GM18498 (cell line): ENCODE measurements around the gene HPS1.
"Not testable (repeated sequence)": the region's sequence is repeated elsewhere in the genome, so short reads cannot be mapped to it uniquely, and the experiment has no call there.

Experiments
- ATAC-seq: cut with Tn5 transposase; IDR thresholded peaks from one replicate; pipeline ENCODE4 v1.9.1; 2021; ENCODE audit warnings: mild to moderate bottlenecking, moderate library complexity; ENCODE audit not compliant: unreplicated experiment

HPS1 gene

DNA sequence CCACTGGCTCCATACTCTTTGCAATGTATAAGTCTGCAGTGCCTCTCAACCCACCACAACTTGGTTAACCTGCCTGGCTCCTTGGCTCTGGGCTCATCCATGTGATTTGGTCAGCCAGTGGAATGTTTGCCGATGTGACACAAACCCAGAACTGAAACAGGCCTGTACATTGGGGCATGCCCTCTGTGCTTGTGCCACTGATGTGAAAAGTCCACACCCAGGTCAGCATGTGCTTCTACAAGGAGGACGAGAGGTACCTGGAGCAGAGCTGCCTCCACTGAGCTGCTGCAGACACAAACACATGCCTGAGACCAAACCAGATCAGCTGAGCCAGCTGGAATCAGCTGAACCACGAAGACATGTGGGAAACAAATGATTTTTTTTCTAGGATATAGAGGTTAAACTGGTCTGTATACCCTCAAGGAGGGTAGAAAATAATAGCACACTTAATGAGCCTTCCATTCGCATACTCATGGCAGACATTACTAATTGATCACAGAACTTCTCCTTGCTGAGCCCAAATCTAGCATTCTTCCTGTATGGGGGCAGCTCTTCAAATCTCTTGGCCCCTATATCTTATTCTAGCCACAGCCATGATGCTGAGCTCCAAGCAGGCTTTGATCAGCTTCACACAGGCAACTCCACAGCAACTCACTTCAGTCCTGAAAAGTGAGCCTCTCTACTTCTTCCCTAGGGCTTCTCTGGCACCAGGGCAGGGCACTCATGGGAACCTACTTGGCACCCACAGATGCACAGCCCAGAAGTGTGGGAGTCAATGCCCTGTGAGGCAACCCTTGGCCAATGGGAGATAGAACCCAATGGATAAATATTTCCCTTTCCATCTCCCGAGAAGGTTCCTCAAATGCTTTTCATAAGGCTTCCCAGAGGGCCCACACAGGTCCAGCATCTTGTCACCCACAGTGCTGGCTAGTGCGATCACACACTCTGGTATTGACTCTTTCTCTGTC, 50.4 kb downstream of the HPS1 start:
- no peak for ATAC-seq

DNA sequence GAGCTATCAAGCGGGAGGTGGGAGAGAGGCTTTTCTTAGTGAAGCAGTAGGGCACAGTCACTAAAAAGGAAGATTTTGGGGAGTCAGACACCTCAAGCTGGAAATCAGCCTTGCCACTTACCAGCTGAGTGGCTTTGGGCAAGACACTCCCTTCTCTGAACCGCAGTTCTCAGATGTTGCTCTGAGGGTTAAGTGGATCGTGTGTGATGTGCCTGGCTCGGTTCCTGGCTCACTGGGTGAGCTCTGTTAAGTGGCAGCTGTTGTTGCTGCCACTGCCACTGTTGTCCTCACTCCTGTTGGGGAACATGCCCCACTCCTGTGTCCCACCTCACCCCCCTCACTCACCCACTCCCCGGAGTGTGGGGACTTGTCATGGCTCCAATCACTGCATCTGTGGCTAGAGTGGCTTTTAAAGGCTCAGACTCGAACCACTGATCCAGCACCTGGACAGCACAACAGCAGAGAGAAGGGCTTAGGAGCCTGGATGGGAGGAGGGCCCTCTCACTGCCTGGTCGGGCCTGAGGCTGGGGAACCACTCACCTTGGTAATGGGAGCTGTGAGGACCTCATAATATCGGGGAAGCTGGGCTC, 51.8 kb downstream of the HPS1 start:
- ATAC-seq = no peak

DNA sequence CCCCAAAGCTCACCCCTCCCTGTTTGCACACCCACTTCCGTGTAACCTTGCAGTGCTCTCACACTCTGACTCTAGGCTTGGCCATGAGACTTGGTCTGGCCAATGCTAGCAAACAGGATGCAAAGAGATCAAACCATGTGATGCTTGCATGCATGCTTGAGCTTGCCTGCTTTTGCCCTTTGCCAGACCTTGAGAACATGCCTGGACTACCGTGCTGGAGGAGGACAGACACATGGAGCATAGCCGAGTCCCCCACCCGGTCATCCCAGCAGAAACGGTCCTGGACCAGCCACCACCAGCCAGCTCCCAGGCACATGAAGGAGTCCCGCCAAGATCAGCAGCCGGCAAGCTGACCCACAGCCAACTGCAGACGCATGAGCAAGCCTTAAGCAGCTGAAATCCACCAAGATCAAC, 55.1 kb downstream of the HPS1 start:
- no peak for ATAC-seq

DNA sequence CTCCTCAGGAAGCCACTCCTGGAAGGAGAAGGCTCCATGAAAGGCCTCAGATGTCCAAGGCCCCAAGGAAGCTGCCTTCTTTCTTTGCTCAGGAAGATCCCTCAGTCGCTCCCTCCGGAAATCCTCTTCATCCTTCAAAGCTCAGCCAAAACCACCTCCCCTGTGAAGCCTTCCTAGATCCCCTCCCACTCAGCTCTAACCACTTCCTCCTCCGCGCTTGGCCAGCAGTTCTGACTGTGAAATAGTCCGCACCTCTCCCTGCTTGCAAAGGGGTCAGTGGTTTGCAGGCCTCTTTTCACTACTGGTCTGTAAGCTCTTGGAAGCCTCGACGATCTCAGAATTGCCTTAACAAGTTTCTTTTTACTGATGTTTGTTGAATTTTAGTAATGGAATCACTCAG, 55.7 kb downstream of the HPS1 start:
- no peak for ATAC-seq

- ATAC-seq = no peak
Observed at GRCh38 chr10:98390406-98390805, 56.3 kb downstream of the HPS1 start.

DNA sequence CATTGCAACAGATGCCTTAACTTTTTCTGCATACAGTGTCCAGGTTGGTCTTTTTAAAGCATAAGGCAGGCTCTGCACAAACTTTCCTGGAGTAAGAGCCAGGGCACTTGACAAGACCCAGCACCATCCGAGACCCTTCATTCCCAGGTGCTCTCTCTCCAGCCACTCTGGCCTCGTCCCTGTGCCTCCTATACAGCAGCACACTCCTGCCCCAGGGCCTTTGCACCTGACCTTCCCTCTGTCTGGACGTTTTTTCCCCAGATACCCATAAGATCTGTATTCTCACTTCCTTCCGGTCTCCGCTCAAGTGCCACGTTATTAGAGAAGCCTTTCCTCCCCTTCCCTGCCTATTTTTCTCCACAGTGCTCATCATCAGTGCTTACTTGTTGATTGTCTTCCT, 57.3 kb downstream of the HPS1 start:
- ATAC-seq = no peak

- ATAC-seq = no peak
Observed at GRCh38 chr10:98388101-98388655, 58.6 kb downstream of the HPS1 start.

GRCh38 chr10:98384531-98385133, 62.1 kb downstream of the HPS1 start:
- no peak for ATAC-seq

DNA sequence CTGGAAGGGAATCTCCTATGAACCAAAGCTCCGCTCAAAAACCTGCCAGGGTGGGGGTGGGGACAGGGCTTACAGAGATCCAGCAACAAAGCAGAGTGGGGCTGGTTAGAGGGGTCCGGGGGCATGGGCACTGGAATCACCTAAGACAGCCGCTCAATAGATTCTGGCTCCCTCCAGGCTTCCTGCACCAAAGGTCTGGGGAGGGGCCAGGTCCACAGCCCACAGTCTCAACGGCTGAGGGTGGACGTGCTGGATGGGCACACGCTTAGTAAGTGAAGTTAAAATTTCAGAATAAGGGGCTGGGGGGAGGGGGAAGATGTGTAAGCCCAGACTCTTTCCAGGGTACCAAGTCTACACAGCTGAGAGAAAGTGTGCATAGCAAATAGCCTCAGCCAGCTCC, 62.9 kb downstream of the HPS1 start:
- no peak for ATAC-seq

DNA sequence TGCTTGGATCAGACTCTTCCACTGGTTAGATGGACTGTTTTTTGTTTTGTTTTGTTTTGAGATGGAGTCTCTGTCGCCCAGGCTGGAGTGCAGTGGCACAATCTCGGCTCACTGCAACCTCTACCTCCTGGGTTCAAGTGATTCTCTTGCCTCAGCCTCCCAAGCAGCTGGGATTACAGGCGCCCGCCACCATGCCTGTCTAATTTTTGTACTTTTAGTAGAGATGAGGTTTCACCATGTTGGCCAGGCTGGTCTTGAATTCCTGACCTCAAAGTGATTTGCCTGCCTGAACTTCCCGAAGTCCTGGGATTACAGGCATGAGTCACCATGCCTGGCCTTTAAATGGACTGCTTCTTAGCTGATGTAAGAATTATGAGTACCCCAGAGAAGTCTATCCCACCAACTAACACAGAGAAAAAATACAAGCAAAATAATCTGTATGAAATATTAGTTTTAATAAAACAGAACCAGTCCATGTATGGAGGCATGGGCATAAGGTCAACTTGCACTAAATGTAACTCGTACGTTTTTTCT, 63.5 kb downstream of the HPS1 start:
- ATAC-seq = not testable (repeated sequence)

DNA sequence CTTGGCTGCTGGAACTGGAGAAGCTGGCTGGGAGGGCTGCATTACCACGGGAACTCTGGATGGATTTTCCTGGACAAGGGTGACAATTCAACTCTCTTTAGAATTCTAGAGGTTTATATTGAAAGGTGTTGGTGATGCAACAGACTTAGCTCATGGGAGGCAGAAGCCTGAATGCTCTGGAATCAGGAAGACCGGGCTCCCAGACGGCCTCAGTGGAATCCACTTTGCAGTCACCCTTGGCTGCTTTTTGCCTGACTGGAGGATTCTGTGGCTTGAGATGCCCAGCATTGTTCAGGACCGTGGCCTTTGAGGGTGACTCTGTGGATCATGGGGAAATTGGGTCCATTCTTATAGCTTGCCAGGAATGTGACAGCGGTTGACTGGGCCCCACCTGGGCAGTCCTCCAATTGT, 64.0 kb downstream of the HPS1 start:
- no peak for ATAC-seq

- no peak for ATAC-seq
Observed at GRCh38 chr10:98380493-98381339, 66.0 kb downstream of the HPS1 start.

DNA sequence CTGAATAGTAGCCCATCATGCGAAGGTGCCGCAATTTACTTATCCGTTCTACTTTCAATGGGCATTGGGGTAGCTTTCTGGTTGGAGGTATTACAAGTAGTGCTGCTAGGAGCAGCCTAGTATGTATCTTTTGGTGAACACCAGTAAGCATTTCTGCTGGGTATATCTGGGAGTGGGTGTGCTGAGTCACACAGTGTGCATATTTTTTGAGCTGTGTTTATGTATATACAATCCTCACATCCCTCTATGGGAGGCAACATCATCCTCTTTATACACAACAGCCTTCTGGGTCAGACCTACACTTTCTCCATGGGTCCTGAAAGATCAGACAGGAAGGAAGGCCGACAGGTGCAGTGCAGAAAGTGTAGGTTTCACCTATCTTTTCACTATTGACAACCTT, 68.0 kb downstream of the HPS1 start:
- no peak for ATAC-seq

GRCh38 chr10:98377536-98377935, 69.2 kb downstream of the HPS1 start:
- no peak for ATAC-seq

DNA sequence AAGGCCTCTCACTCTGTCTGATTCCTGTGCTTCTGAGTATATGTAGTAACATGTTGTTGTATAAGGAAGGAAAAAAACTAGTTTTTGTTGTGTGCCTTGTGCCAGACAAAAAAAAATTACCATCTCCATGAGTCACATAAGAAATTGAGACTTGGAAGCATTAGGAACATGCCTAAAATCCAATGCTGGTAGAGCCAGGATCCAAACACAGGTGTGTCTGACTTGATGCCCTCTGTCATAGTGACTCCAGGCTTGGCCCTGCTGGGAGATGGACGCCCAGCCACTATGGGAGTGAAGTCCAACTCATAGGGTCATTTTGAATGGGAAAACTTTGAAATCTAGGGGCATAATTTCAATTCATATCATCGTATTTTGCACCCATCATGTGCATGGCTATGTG, 69.7 kb downstream of the HPS1 start:
- ATAC-seq = no peak

GRCh38 chr10:98376485-98376884, 70.2 kb downstream of the HPS1 start:
- ATAC-seq = no peak

DNA sequence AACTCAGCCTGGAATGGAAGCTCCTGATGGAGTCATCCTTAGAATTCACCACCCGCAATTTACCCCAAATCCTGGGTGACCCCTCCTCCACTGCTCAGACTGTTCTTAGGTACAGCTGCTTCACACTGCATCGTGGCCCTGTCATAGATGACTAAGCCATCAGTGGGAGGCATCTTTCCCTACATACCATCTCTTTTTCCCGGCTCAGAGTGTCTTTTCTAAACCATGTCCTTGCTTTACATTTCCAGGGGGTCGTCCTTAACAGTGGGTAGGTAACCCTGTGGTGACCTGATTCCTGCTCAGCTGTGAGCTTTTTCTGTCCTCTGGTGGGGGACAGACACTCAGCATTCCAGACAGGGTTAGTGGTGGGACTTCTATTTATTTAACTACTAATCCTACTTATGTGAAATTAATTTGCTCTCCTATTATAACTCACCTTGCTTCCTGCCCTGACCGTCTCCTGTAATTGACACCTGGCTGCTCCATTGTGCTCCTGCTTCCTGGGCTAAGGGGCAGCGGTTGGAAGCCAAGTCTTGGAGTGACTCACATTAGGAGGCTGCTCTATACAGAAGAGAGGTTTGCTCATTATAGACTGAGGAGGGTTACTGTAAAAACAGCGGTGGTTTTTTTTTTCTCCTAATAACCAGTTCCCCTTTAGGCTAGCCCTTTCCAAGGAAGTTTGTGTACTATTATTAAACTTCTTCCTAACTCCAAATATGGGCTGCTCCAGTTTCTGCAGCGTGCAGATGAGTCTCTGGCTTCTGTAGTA, 72.3 kb downstream of the HPS1 start:
- no peak for ATAC-seq

DNA sequence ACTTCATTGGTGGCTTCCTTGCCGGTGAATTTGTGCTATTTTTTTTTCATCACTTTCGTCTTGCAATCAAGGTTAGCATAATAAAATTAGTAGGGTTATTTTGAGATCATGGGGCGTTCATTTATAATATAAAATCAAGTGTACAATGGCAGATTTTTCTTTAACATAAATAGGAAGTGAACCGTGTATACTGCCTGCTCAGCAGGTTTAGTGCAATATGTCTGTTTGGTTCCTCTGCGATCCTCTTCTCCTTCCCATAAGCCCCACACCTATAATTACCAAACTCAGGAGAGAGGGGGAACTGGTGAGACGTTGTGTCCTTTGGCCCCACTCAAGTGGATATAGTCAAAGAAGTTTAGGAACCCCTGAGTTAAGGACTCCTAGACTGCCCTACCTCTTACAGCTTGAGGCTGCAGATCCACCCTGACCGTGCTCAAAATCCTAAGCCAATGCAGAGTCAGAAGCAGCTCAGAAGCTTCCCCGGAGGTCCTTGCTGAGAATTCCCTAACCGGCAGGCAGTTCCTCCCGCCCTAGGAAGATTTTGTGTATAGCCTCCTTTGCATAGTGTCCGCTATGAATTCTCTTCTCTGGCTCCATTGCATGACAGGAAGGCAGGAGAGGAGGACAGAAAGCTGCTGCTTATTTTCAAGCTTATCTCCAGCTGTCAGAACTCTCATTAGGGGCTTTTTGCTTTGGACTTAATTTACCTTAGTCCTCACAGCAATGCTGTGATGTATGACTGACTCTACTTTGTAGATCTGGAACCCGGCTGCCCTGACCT, 73.3 kb downstream of the HPS1 start:
- ATAC-seq = no peak
